Thyroid gland (tissue), 4 donors: Measurements from ENCODE around the gene CDAN1.

ENCODE experiments used
- POLR2A ChIP-seq, 2 donors: fragments of 450-650 bp; IDR thresholded peaks; one replicate each; pipeline ENCODE4 v1.6.1; 2017; ENCODE audit warnings: antibody characterized with exemption in 2 of 2, mild to moderate bottlenecking in 2 of 2, moderate library complexity in 1 of 2
- TF ChIP-seq, protein P1 (sequence below), 6 experiments: fragments of 200-600 bp in 3 of 6; fragments of 450-650 bp in 3 of 6; sonication (generic) in 3 of 6; IDR thresholded peaks; one replicate each; pipeline ENCODE4 v1.5.1; 2016 to 2019; ENCODE audit warnings: antibody characterized with exemption in 6 of 6, mild to moderate bottlenecking in 2 of 6, inconsistent platforms in 1 of 6, moderate library complexity in 1 of 6

- TF ChIP-seq, protein P1, sequence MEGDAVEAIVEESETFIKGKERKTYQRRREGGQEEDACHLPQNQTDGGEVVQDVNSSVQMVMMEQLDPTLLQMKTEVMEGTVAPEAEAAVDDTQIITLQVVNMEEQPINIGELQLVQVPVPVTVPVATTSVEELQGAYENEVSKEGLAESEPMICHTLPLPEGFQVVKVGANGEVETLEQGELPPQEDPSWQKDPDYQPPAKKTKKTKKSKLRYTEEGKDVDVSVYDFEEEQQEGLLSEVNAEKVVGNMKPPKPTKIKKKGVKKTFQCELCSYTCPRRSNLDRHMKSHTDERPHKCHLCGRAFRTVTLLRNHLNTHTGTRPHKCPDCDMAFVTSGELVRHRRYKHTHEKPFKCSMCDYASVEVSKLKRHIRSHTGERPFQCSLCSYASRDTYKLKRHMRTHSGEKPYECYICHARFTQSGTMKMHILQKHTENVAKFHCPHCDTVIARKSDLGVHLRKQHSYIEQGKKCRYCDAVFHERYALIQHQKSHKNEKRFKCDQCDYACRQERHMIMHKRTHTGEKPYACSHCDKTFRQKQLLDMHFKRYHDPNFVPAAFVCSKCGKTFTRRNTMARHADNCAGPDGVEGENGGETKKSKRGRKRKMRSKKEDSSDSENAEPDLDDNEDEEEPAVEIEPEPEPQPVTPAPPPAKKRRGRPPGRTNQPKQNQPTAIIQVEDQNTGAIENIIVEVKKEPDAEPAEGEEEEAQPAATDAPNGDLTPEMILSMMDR (IDR thresholded peaks at IDR 0.05) = no peak
- no peak for TF ChIP-seq POLR2A (IDR thresholded peaks at IDR 0.05)
Measured at GRCh38 chr15:42716125-42716524, 20.8 kb downstream of the CDAN1 start.
